ENCODE data around the gene ITGB3.

Gene ITGB3

GRCh38 chr17:47332287-47332686, 78.7 kb downstream of the ITGB3 start:
- TF ChIP-seq POLR2AphosphoS5 (IDR thresholded peaks at IDR 0.05; ENCODE audit: low read depth, low read length) (no peak), FOXP2 (optimal IDR thresholded peaks at IDR 0.05; ENCODE audit: borderline replicate concordance, extremely low read depth, extremely low read length, insufficient read depth) (no peak), TAF1 (IDR thresholded peaks at IDR 0.05; ENCODE audit: borderline replicate concordance, insufficient read depth, low read length) (no peak), SIN3A (IDR thresholded peaks at IDR 0.05; ENCODE audit: borderline replicate concordance, insufficient read depth, low read length) (no peak)
- TF ChIP-seq, protein P1, sequence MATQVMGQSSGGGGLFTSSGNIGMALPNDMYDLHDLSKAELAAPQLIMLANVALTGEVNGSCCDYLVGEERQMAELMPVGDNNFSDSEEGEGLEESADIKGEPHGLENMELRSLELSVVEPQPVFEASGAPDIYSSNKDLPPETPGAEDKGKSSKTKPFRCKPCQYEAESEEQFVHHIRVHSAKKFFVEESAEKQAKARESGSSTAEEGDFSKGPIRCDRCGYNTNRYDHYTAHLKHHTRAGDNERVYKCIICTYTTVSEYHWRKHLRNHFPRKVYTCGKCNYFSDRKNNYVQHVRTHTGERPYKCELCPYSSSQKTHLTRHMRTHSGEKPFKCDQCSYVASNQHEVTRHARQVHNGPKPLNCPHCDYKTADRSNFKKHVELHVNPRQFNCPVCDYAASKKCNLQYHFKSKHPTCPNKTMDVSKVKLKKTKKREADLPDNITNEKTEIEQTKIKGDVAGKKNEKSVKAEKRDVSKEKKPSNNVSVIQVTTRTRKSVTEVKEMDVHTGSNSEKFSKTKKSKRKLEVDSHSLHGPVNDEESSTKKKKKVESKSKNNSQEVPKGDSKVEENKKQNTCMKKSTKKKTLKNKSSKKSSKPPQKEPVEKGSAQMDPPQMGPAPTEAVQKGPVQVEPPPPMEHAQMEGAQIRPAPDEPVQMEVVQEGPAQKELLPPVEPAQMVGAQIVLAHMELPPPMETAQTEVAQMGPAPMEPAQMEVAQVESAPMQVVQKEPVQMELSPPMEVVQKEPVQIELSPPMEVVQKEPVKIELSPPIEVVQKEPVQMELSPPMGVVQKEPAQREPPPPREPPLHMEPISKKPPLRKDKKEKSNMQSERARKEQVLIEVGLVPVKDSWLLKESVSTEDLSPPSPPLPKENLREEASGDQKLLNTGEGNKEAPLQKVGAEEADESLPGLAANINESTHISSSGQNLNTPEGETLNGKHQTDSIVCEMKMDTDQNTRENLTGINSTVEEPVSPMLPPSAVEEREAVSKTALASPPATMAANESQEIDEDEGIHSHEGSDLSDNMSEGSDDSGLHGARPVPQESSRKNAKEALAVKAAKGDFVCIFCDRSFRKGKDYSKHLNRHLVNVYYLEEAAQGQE (IDR thresholded peaks at IDR 0.05; ENCODE audit: insufficient read depth in 1 of 2, low read depth in 2 of 2, low read length in 2 of 2): no peak

DNA sequence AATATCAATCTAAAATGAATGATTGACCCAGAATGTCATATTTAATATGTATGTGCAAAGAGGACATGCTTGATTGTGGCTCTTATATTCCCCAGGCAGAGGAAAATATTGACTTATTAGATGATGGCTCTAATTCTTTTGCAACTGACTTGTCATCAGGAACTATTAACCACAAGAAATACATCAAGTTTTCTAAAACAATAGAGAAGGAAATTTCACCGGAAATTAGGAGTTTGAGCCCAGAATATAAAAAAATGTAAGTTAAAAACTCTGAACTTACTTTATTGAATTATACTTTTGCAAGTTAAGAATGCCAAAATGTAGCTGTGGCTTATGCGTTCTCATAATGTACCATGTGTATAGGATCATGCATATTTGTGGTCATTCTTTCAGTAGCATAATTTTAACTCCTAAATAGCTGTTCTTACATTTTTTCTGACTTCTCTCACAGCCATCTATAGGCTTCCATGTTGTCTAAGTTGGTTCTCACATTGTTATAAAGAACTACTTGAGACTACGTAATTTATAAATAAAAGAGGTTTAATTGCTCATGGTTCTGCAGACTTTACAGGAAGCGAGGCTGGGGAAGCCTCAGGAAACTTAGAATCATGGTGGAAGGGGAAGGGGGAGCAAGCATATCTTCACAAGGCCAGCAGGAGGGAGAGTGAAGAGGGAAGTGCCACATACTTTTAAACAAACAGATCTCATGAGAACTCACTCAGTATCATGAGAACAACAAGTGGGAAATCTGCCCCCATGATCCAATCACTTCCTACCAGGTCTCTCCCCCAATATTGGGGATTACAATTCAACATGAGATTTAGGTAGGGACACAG, 81.7 kb downstream of the ITGB3 start:
- TF ChIP-seq TAF1 (IDR thresholded peaks at IDR 0.05; ENCODE audit: borderline replicate concordance, insufficient read depth, low read length): no peak
- no peak for TF ChIP-seq FOXP2 (optimal IDR thresholded peaks at IDR 0.05; ENCODE audit: borderline replicate concordance, extremely low read depth, extremely low read length, insufficient read depth)
- TF ChIP-seq, protein P1 (IDR thresholded peaks at IDR 0.05; ENCODE audit: insufficient read depth in 1 of 2, low read depth in 2 of 2, low read length in 2 of 2): no peak
- no peak for TF ChIP-seq POLR2AphosphoS5 (IDR thresholded peaks at IDR 0.05; ENCODE audit: low read depth, low read length)
- TF ChIP-seq SIN3A (IDR thresholded peaks at IDR 0.05; ENCODE audit: borderline replicate concordance, insufficient read depth, low read length): no peak

DNA sequence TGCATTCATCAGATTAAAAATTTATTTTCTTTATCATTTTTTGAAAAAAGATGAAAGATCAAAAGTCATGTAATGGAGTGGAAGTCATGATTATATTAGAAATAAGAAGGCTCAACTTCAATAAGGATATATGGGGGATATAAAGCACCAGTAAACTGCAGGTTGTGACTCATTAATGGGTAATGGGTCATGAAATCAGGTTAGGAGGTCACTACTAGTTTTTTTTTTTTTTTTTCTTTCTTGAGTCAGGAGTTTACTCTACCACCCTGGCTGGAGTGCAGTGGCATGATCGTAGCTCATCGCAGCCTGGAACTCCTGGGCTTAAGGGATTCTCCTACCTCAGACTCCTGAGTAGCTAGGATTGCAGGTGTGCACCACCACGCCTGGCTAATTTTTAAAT, 84.4 kb downstream of the ITGB3 start:
- TF ChIP-seq FOXP2 (optimal IDR thresholded peaks at IDR 0.05; ENCODE audit: borderline replicate concordance, extremely low read depth, extremely low read length, insufficient read depth): no peak
- TF ChIP-seq, protein P1 (IDR thresholded peaks at IDR 0.05; ENCODE audit: insufficient read depth in 1 of 2, low read depth in 2 of 2, low read length in 2 of 2): no peak
- no peak for TF ChIP-seq TAF1 (IDR thresholded peaks at IDR 0.05; ENCODE audit: borderline replicate concordance, insufficient read depth, low read length)
- no peak for TF ChIP-seq POLR2AphosphoS5 (IDR thresholded peaks at IDR 0.05; ENCODE audit: low read depth, low read length)
- no peak for TF ChIP-seq SIN3A (IDR thresholded peaks at IDR 0.05; ENCODE audit: borderline replicate concordance, insufficient read depth, low read length)

GRCh38 chr17:47352848-47353247, 99.2 kb downstream of the ITGB3 start:
- TF ChIP-seq SIN3A (IDR thresholded peaks at IDR 0.05; ENCODE audit: borderline replicate concordance, insufficient read depth, low read length) (no peak), TAF1 (IDR thresholded peaks at IDR 0.05; ENCODE audit: borderline replicate concordance, insufficient read depth, low read length) (no peak), POLR2AphosphoS5 (IDR thresholded peaks at IDR 0.05; ENCODE audit: low read depth, low read length) (no peak), FOXP2 (optimal IDR thresholded peaks at IDR 0.05; ENCODE audit: borderline replicate concordance, extremely low read depth, extremely low read length, insufficient read depth) (no peak)
- TF ChIP-seq, protein P1 (IDR thresholded peaks at IDR 0.05; ENCODE audit: insufficient read depth in 1 of 2, low read depth in 2 of 2, low read length in 2 of 2): no peak
